Islet precursor cell (in vitro differentiated cells): Measurements from ENCODE around the gene GPC6.
A peak's percentile ranks its signal among the peaks of the same experiment; 100 is the strongest.

Source experiments
- DNase-seq: peaks from one replicate; pipeline ENCODE4 v3.0.0-alpha.2; 2018

The GPC6 gene

DNA sequence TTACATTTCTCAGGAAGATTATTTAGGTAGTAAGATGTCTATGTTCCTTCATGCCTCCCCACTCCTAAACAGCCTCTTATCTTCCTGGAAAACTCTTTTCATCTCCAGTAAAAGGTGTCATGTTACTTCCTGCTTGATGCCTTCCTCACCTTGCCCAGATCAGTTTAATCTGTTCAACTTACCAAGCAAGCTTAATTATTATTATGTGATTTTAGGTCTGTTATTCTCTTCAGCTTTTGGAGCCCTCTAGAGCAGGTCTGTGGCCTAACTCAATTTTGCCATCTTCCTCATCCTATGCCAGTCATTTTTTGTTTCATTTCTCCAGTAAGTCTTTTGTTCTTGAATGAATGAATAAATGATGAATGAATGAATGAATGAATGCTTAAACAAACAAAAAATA, 724.5 kb downstream of the GPC6 start:
- DNase-seq, result no peak

DNA sequence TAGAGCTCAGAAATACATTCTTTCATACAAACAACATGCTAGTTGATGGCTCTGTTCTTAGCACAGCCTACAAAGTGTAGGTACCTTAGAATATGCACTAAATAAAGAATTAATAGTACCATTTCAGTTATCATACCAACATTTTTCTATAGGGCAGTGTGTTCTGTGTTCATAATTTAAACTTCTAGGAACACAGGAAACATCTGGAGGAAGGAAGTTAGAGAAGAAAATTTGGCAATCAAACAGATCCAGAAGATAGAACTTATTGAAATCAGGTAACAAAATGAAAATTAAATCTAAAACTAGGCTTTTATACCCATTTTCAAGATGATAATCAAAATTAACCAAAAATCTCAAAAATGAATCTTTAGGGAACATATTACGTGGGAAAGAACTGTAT, 725.3 kb downstream of the GPC6 start:
- DNase-seq, result no peak

DNA sequence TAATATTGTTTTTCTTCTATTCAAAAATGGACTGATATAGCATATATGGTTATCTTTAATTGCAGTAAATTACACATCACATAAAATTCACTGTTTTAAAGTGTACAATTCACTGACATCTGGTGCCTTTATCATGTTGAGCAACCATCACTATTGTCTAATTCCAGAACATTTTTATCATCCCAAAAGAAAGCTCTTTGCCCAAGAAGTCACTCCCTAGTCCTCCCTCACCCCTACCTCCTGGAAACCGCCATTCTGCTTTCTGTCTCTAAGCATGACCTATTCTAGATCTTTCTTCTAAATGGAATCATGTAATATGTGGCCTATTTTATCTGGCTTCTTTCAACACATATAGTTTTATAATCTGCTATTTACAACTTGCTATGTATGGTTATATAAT, 727.2 kb downstream of the GPC6 start:
- no peak for DNase-seq

DNA sequence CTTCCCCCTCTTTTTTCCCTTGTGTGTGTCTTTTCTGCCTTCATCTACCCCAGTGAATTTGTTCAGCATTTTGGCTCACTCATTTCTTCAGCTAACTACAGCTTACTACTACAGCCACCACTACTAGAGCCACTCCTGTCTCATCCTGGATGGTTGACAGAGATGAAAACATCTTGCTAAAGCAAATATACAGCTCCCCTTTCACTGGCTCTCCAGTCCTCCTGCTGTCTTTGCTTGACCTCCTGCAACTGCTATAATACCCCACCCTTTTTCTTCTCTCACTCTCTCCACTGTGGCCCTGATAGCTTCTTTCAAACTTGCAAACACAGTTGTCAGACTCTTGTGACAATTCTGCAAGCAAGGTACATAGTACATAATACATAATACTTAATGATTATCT, 729.3 kb downstream of the GPC6 start:
- DNase-seq, result no peak

DNA sequence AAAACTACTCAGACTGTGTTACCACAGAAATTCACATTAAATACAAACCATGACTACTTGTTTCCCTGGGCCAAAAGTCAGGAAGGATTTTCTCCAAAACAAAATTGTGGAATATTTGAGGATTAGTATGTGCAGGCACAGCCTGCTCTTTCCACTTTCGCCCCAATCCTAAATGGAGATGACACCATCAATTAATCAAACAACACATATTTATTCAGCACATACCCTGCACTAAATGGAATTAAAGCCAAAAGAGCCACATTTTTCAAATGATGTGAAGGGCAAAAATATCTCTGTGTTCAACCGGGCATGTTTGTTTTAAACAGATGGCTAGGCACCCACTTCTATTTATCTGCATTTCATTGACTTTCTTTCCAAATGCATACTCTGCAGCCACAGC, 729.8 kb downstream of the GPC6 start:
- no peak for DNase-seq

DNA sequence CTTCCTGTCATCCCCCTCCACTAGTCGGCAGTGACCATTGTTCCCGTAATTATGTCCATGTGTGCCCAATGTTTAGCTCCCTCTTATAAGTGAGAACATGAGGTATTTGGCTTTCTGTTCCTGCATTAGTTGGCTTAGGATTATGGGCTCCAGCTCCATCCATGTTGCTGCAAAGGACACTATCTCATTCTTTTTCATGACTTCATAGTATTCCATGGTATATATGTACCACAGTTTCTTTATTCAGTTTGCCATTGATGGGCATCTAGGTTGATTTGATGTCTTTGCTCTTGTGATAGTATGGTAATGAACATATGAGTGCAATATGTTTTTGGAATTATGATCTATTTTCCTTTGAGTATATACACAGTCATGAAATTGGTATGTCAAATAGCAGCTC, 730.8 kb downstream of the GPC6 start:
- no peak for DNase-seq

DNA sequence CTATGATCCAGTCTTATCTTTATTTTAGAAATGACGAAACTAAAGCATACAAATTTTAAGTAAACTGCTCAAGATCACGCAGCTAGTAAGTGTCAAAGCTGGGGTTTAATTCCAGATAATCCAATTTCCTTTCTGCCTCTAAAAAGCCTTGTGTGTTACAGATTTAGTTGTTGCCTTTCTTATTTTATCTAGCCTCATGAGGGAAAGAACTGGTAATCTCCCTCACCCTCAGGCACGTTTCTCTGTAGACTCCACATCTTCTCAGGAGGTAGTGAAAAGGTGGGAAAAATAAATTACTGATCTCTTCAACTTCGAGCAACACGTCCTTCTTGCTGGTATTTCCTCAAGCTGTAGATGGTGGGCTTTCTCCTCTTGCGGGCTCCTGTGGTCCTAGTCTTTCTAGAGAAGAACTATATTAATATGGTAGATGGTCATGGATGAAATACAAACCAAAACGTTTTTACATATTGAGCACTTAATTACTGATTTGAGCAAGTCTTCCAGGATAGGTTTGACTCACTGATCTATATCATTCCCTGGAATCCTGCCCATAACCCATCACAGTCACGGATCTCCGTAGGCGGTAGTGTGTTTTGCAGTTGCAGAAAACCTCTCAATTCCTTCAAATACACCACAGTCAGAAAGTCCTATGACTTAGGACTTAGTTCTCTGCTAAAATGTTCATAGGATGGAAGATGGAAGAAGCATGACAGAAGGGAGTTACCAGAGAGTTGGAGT, 733.4 kb downstream of the GPC6 start:
- DNase-seq, result no peak

DNA sequence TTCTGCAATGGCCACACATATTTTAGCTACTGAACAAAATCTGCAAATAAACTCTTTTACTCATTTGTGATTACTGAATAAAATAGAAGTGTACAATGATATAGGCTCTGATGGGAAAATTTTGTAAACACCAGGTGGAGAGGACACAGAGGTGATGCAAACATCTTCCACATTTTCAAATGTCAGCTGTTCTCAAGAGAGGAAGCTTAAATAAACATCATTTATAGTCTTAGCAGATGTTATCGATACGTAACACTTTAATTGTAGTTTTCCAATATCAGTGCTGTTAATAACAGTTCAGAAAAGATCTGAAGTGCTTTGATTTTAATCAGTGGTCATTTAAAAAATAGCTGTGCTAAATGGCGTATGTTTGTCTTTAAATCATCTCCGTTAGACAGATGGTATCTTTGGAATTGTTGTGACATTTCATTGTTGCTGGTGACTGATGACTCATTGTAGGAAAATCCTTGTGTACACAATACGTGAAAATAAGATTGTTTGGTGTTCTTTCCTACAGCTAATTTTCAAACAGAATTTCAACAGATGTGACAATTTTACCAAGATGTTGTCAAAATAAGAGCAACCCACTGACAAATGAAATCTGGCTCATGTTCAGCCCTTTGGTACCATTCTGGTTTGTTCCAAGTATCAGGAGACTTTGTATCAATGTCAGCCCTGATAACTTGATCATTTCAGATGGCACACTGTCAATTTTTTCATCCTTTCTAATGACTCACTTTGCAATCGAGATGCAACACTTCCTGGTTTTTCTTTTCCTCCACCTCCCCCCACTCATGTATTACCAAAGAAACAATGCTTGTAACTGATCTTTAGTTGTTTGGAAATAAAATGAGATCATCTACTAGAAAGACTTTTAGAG, 736.9 kb downstream of the GPC6 start:
- no peak for DNase-seq

DNA sequence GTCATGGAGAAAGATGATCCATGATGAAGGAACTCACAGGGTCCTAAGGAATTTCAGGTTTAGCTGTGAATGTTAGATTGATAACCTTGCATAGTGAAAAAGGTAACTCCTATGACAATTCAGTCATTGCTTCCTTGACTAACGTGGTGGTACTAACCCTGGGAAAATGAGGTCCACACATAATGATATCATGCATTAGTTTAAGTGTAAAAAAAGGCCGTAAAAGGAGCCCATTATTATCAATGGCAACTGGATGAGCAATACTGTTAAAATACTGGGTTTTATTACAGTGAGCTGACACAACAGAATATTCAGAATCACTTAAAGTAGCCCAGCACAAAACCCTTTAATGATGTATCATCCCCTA, 737.5 kb downstream of the GPC6 start:
- no peak for DNase-seq

DNA sequence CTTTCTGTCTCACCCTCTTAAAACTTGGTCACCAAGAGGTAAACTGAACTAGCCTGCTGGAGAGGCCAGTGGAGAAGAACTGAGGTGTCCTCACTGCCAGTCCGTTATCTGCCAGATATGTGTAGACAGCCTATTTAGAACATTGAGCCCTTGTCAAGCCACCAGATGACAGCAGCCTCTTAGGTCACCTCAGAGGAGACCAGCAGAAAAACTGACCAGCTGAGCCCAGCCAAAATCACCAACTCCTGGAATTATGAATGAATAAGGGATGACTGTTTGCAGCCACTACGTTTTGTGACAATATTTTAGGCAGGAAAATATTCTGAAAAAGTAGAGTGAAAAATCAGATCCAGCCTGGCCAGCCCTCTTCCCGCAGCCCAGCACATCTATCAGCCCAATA, 739.0 kb downstream of the GPC6 start:
- no peak for DNase-seq

DNA sequence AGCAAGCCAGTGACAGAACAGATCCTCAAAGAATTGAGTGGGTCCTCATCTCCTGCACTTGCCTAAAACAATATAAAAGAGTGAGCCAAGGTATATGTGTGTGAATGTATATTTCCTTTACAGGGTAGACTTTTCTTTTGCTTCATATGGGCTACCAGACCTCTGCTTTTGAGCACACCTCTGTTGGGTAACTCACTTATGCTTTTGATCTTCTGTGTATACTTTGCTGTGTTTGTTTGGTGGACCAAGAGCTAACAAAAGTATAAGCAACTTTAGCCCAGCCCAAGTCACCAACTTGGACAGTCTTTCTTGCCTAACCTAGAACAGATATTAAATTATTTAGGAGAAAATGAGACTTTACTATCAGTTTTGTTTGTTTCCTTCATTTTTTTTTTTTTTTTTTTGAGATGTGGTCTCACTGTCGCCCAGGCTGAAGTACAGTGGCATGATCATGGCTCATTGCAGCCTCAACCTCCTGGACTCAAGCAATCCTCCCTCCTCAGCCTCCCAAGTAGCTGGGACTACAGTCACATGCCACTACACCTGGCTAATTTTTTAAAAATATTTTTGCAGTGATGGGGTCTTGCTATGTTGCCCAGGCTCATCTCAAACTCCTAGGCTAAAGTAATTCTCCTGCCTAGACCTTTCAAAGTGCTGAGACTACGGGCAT, 739.8 kb downstream of the GPC6 start:
- no peak for DNase-seq

DNA sequence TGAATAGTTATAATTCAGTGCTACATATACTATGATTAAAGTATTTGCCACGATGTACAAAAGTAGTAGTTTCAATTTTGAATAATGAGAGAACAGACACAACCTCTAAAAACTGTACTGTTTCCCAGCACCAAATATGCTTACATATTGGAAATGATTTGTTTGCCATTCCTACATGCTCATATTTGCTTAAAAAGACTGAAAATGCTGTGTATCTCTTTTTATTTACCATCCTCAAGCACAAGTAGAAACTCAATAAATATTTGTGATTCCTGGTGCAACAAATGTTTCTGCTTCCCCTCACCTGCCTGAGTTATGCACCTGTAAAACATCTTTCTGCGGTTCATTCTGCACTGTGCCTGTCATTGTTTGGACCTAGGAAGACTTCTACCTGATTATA, 740.7 kb downstream of the GPC6 start:
- no peak for DNase-seq

DNA sequence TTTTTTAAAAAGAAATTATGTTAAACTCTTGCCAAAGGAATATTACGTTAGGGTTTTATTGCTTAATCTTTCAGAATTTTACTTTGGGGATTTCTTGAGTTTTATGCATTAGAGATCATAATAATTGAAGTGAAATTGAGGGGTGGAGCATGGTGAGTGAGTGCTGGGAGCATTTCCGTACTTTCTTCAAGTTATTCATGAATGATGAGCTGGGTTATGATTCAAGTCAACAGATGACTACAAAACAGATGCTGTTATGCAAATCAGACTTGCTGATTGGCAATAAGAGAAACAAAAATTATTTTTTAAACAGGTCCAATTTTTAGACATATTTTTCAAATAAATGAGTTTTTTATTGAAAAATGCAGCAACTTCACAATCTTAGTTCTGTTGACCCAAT, 748.6 kb downstream of the GPC6 start:
- DNase-seq, result no peak

DNA sequence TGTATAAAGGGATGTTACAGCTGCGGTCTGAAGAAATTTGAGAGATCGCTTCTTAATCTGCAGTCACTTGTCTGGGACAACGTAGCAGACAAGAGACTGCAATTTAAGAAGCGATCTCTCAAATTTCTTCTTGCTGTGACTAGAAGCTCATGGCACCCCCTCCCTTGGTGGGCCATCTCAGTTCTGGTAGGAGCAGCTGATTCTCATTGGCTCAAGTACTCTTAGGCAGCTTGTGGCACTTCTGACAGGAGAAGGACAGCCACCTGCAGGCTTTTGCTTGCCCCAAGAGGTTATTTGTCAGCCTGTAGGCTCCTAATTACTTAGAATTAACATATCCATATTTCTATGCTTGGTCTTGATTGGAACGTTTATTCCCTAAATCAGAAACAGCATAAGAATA, 749.9 kb downstream of the GPC6 start:
- DNase-seq, result no peak

DNA sequence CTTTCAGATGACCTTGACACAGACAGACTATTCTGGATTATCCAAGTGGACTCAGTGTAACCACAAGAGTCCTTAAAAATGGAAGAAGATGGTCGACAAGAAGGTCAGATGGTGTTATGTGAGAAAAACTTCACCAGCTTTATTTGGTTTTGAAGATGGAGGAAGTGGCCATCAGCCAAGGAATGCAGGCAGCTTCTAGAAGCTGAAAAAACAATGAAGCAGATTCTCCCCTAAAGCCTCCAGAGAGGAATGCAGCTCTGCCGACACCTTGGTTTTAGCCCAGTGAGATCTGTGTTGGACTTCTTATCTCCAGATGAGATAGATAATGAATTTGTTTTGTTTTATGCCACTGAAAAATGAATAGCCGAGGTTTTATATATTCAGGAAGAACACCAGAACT, 751.4 kb downstream of the GPC6 start:
- no peak for DNase-seq

DNA sequence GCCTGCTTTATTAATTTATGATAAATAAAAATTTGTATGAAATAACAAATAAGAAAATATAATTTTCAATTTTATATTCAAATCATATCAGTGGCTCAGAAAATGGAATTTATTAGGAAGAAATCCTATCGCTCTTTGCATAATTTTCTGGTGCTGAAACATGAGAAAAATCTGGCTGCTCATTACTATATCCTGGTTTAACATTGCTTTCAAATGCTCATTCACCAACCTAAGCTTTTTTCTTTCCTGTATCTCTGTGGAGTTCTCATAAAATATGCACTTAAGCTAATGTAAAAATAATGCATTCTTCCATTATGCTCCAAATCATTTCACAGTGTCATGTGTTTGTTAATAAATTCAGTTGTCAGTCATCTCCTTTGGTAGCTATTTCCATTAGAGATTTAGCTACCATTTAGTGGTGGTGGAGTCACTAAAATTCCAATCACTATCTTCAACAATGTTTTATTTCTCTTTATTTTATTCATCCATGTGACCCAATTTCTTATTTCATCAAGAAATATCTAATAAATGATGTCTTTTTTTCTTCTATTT, 754.9 kb downstream of the GPC6 start:
- DNase-seq, result no peak

DNA sequence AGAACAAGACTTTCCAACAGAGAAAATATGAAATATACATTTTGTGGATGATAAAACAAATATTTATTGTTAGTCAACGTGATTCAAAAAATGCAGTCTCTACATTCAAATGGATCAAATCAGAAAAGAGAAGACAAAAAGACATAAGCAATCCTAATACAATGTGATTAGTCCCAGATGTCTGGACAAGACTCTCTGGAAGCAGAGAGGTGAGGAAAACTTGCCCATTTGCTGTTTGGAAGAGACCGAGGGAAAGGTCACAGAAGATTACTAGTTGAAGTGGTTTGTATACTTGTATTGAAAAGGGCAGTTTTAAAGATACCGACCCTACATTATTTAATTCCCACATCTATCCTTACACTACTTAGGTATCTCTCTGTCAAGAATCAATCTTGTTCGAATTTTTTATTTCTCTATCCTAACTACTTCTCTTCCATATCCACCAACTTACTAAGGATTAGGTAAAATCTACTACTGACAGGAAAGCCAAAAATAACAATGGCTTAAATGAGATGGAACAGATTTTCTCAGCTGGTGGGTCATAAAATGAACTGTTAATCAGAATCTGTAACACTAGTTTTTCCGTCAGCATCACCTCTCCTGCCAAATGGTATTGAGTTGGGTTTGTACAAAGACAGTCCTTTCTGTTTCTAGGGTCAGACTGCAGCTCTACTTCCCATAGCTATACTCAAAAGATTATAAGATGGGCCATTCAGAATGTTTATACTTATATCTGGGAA, 755.7 kb downstream of the GPC6 start:
- no peak for DNase-seq

DNA sequence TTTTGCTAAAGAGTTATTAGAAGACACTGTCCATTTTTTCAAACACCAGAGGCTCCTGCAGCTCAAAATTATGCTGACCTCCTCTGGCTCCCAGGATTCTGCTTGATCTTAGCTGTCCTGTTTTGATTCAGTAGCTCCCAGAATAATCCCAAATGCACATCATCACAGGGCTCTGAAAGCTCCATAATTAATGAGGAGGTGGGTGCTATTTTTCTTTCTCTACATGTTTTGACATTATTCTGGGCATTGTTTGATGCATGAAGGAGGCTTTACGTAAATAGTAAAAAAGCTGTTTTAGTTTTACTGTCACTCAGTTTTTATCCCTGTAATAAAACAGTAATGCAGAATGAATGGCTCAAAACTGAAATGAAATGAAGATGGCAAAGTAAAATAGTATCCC, 757.4 kb downstream of the GPC6 start:
- no peak for DNase-seq

DNA sequence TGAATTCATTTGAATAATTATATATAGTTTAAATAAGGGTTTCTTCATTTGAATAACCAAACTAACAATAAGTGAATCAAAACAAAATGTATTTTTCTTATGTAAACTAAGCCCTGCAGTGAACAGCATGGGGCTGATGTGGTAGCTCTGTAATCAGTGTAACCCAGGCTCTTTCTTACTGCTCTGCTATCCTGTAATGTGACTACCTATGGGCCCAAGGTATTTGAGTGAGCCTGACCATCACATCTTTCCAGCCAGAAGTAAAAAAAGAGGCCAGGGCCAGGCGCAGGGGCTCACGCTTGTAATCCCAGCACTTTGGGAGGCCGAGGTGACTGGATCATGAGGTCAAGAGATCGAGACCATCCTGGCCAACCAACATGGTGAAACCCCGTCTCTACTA, 758.3 kb downstream of the GPC6 start:
- DNase-seq, result no peak

DNA sequence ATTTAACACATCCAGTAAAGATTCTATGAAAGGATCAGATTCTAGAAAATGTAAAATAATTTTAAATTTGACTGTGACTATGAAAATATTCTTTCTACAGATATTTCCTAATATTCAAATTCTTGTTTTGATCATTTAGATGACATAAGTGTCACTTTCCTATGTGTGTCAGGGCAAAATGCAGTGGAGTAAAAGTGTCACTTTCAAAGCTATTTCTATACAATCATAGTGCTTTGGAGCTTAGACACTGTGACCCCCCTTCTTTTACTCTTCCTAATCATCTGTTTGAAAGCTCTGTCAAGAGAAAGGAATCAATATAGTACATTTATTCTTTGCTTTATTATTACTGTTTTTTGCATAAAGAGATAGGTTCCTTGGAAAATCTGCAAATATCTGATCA, 760.9 kb downstream of the GPC6 start:
- no peak for DNase-seq

DNA sequence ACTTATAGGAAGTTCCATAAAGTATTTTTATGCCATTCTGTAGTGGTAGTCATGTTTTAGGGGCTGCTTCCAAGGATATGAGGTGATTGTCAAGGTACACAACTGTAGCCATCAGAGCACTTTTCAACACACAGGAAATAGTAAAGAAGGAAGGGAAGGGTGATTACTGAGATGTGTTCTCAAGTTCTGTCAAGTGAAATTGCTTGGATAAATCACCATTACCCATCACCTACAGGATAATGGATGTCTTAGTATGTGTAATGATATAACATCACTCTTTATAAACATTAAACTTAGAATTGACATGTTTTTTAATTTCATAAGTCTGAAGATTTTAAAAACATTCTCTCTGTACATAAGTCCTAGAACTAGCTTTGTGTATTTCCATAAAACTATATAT, 765.0 kb downstream of the GPC6 start:
- no peak for DNase-seq

DNA sequence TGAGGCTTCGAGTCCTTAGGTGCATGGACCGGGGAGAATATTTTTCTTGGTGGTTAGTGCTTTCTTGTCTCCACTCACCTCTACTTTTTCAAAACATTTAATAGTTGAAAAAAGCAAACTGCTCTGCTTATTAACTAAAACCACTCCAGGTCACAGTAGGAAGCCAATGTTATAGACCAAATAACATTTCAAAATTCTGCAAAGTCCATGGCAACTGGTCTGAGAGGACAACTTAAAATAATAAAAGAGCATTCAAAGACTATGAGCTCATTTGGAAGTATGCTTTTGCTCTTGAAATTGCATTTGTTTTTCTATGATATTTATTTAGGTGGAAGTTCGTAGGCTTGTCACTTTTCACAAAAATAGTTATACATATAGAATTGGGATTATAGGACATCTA, 769.9 kb downstream of the GPC6 start:
- no peak for DNase-seq

DNA sequence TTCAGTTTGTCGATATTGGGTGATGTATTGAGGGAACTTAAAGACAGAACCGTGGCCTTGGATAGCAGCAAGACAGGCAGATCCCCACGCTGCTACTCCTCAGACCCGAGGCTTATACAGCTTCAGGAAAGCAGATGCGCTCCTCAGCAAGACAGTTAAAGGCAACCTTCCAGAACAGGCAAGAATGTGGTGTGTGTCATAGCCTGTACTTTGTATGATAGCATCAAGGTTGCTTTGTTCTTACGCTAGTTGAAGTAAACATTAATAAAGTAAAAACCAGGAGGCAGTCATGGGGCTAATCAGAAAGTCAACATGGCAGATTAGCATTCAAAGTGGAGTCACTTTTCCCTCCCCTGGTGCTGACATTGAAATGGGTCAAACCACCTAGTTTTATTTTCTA, 779.7 kb downstream of the GPC6 start:
- peak; percentile 61 for DNase-seq
